ENCODE results near the gene TLK2. TPM values are rescaled to one million over a fixed set of nuclear protein-coding genes. Genes with fewer than 3 reads are reported as not detected.

TLK2 gene
- total and polyA plus RNA-seq, 2 donors (not counting 3 experiments of a cell fraction or from before 2014, with no cell fraction given): 30.7 to 40.7 TPM

DNA sequence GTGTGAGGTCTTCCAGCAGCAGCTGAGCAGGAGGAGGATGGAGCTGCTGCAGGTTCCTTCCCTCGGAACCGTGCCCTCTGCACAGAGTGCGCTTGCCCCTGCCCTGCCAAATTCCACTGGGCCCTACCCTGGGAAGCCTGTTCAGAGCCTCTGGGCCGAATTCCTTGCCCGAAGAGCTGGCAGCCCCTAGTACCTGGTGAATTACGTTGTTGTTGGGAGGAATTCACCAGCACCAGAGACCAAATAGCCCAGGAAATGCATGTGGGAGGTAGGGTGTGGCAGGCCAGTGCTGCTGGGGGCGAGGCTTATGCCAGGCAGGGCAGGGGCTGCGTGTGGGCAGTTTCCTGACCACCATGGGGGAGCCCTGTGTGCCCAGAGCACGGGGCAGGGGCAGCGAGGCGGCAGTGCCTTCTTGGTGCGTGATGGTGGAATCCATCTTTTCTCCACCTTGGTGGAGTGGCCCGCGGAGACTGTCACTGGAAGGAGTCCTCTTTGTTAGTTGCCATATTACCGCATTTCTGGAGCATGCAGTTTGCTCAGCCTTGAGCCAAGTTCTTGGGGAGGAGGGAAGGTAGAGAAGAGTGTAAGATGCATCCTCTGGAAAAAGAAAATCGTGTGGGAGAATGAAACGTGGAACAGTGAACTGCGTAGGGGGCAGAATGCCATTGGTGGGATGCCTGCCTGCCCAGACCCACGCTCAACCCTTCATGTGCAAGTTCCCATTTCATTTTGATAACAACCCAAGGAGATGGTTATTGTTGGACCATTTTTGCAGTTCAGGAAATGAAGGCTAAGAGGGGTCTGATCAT is 151.1 kb downstream of the TLK2 start:
- H3K9me1 ChIP-seq (replicated peaks; ENCODE audit: control insufficient read depth, extremely low read depth, insufficient read depth, low read length): no peaks in the 10 kb centered on the region
- POLR2A ChIA-PET: no interaction called here
- dilution Hi-C loops (cut with MboI; ENCODE audit: extremely low pct_ligation_motif_present, low sequenced_read_pairs) (no loop called here), intact Hi-C loops (cut with micrococcal nuclease) (loop anchor here (5.0 kb wide), 1 partner anchor 43 kb away; no protein-coding TSS in a partner anchor)
- DNase-seq (ENCODE audit: low read depth, low spot score): no peak
- no peak overlapping the region for H3K27ac ChIP-seq (ENCODE audit: insufficient read depth, low read depth, low read length)
- no peak for TF ChIP-seq GATA2 (IDR thresholded peaks at IDR 0.05; ENCODE audit: insufficient read depth, insufficient read length, low read depth, low read length)
- TF ChIP-seq POLR2AphosphoS5 (IDR thresholded peaks at IDR 0.05; ENCODE audit: insufficient read depth, low read depth, low read length): no peak
- no peak for TF ChIP-seq EZH2 (IDR thresholded peaks at IDR 0.05; ENCODE audit: borderline replicate concordance, low read depth, low read length, severe bottlenecking)
- TF ChIP-seq, protein P1, sequence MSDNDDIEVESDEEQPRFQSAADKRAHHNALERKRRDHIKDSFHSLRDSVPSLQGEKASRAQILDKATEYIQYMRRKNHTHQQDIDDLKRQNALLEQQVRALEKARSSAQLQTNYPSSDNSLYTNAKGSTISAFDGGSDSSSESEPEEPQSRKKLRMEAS (IDR thresholded peaks at IDR 0.05; ENCODE audit: insufficient read depth, insufficient read length): no peak
- no peak for TF ChIP-seq MYC (IDR thresholded peaks at IDR 0.05; ENCODE audit: low read depth, low read length)
- no peak for TF ChIP-seq FOS (IDR thresholded peaks at IDR 0.05; ENCODE audit: borderline replicate concordance, insufficient read depth, low read length)
- no peak for TF ChIP-seq JUN (IDR thresholded peaks at IDR 0.05; ENCODE audit: borderline replicate concordance, insufficient read depth, insufficient read length, low read depth)
- TF ChIP-seq, protein P2, sequence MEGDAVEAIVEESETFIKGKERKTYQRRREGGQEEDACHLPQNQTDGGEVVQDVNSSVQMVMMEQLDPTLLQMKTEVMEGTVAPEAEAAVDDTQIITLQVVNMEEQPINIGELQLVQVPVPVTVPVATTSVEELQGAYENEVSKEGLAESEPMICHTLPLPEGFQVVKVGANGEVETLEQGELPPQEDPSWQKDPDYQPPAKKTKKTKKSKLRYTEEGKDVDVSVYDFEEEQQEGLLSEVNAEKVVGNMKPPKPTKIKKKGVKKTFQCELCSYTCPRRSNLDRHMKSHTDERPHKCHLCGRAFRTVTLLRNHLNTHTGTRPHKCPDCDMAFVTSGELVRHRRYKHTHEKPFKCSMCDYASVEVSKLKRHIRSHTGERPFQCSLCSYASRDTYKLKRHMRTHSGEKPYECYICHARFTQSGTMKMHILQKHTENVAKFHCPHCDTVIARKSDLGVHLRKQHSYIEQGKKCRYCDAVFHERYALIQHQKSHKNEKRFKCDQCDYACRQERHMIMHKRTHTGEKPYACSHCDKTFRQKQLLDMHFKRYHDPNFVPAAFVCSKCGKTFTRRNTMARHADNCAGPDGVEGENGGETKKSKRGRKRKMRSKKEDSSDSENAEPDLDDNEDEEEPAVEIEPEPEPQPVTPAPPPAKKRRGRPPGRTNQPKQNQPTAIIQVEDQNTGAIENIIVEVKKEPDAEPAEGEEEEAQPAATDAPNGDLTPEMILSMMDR (IDR thresholded peaks at IDR 0.05; ENCODE audit: extremely low read depth in 1 of 2, insufficient read depth in 1 of 2, low read depth in 1 of 2, low read length in 2 of 2): no peak
- TF ChIP-seq POLR2A (IDR thresholded peaks at IDR 0.05; ENCODE audit: low read depth, low read length): no peak
- CTCF ChIA-PET: no interaction called here
- H2AFZ ChIP-seq (ENCODE audit: low read depth, low read length): no peak overlapping the region
- no peaks in the 10 kb centered on the region for H3K9me3 ChIP-seq (replicated peaks; ENCODE audit: control insufficient read depth, insufficient read depth, low read length)
- no peaks in the 10 kb centered on the region for H3K27me3 ChIP-seq (ENCODE audit: control insufficient read depth in 2 of 2, insufficient read depth in 2 of 2, low read length in 2 of 2)
- no peak overlapping the region for H3K4me3 ChIP-seq (replicated peaks in 1 of 3; ENCODE audit: insufficient read depth in 1 of 3, low read depth in 1 of 3, low read length in 3 of 3)
- no peak for FAIRE-seq
- no TSS peak for BruUV-seq (replicated peaks)
- H3K4me2 ChIP-seq (ENCODE audit: insufficient read depth, low read length): no peak overlapping the region
- no peaks in the 10 kb centered on the region for H4K20me1 ChIP-seq (replicated peaks; ENCODE audit: control insufficient read depth, extremely low read depth, insufficient read depth, low read length)
- H3K36me3 ChIP-seq (ENCODE audit: control insufficient read depth in 2 of 2, extremely low read depth in 1 of 2, insufficient read depth in 2 of 2, low read length in 2 of 2): no peaks in the 10 kb centered on the region
- H3K9ac ChIP-seq (replicated peaks; ENCODE audit: extremely low read depth, insufficient read depth, low read length): no peak overlapping the region
- H3K4me1 ChIP-seq (ENCODE audit: control insufficient read depth, extremely low read depth, insufficient read depth, low read length): peaks cover 6% of the 10 kb centered on the region
- H3K79me2 ChIP-seq (ENCODE audit: control insufficient read depth, insufficient read depth, low read length): no peaks in the 10 kb centered on the region

All from endothelial cell of umbilical vein (primary cell).